Measurements from ENCODE around the gene PSMA6.
A peak's percentile ranks its signal among the peaks of the same experiment; 100 is the strongest.
"Not testable (repeated sequence)": the region's sequence is repeated elsewhere in the genome, so short reads cannot be mapped to it uniquely, and the experiment has no call there.

PSMA6 gene

DNA sequence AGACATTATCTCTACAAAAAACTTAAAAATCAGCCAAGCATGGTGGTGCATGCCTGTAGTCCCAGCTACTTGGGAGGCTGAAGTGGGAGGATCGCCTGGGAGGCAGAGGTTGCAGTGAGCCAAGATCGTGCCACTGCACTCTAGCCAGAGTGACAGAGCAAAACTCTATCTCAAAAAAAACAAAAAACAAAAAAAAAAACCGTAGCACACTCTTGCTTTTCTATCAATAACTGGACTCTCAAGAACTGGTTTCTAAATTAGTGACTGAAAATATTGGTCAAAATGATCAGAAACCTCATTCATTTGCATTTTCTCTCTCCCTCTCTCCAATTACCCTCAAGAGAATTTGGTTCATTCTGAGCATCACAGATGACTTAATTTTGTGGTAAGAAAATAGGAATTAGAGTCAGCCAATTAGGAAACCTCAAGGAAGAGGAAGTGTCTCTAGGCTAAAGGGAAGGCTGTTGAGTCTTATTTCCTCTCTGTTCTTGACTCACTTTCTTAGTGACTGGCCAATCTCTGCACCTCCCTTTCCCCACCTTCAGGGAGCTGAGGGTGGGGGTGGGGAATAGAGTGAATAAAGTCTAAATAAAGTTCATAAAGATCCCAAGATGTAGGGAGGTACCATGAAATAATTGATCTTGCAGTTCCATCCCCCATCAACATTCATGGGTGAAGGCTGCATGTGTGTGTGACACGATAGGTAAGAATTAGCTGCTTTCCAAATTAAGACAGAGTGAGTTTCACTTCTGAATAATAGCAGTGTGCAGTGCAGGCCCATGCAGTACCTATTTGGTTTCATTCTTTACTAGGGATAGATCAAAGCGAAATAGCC lies 6.8 kb upstream of the PSMA6 start:
- peak in 1 of 5 donors; percentile 58 for DNase-seq

DNA sequence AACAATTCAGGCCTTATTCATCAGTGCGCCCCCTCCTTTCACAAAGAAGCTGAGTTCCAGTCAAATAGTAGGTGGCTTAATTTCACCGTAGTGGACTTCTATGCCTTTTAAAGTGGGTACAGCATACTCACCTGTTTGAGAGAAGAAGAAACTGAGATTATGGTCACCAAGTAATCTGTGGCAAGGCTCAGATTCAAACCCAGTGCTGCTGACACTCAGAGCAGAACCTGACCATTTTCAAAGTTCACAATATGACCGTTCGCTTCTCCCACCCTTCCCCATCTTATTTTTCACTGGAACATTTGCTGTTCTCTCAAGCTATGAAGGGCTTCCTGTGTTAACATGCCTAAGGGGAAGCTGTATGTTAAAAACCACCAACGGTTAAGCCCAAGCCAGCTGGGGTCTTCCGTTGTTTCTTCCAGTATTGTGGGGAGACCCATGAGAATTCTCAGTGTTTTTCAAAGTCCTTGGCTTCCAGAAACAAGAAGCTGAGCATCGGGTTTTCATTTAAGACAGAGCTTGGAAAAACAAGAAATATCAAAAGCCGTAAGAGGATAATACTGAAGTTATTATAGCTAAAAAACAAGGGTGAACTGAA lies 6.1 kb upstream of the PSMA6 start:
- DNase-seq: no peak

DNA sequence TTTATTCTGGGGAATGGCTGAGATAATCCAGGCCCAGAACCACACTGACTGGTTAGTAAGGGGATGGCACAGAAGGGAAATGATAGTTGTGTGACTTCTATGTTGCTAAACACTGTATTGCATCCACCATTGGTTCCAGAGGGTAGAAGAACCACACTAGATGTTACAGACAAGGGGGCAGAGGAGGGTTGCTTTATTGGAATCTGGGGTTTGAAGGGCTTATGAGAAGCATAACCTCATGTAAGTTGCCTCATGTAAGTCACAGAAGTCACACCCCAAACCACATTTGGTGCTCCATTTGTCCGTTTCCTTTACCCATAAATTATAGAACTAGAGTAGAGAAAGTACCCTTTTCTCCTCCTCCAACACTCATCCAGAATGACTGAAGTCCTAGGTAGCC lies 5.5 kb upstream of the PSMA6 start:
- peak in 1 of 5 donors; percentile 68 for DNase-seq

DNA sequence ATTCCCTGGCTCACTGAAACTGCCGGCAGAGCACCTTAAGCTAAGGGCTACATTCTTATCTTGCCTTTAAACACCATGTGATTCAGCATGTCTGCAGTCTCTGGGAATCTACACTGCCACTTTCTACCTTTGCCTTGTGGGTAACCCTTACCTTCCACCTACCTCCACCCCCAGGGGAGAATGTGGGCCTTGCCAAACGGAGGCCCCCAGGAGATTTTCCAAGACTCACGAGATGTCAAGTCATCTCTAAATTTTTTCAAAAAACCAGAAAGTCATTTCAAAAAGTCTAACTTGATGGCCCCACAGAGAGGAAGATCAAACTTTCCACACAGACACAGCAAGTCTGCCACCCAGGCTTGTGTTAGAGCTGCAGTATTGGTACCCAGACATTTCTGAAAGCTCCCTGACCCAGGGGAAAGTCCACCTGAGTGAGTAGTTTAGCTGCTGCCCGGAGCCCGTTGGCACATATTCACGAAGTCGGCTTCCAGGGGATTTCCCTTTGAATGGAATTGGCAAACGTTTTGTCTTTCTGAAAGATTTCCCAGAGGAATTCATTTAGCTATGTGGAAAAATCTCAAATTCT lies 4.7 kb upstream of the PSMA6 start:
- peak in 1 of 5 donors; percentile 33 for DNase-seq

DNA sequence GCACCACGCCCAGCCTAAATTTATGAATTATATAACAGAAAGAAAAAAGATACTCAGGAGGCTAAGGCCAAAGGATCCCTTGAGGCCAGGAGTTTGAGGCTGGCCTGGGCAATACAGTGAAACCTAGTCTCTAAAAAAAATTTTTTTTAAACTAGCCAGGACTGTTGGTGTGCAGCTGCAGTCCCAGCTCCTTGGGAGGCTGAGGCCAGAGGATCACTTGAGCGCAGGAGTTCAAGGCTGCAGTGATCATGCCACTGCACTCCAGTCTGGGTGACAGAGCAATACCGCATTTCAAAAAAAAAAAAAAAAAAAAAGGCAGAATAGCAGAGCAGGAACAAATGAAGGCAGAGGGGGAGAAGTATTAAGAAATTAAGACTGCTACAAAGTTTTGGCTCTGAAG lies 2.6 kb upstream of the PSMA6 start:
- DNase-seq: no peak

DNA sequence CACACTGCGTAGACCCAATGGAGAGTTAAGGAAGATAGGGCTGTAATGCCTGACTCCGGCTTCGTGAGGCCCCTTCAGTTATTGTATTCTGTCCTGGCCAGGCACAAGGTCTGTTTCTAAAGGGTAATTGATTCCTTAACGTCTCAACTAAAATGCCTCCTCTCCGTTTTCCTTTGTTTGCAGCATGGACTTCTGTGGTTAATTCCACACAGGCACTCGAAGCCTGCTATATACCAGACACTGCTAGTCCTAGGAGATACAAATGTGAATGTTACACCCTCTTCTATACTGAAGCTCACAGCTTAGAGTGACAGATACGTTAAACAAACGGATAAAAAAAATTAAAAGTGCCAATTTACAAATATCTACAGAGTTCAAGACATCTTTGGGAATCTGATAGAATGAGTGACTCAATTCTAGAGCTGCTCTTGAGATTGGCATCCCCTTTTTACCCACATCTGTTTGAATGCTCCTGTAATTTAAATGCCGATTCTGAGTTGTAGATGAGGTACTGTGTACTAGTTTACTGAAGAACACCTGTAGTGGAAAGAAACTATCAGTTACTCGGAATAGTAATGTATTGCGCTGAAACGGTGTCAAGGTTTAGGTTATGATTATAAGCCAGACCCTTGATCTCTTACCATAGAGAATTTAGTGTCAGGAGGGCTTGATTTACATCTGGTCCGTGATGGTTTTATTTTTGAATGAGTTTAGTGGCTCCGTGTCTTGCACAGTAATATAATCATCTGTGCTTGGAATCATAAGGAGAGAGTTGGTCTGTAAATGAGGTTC lies 784 bp downstream of the PSMA6 start:
- peak in 1 of 5 donors; percentile 17 for DNase-seq

DNA sequence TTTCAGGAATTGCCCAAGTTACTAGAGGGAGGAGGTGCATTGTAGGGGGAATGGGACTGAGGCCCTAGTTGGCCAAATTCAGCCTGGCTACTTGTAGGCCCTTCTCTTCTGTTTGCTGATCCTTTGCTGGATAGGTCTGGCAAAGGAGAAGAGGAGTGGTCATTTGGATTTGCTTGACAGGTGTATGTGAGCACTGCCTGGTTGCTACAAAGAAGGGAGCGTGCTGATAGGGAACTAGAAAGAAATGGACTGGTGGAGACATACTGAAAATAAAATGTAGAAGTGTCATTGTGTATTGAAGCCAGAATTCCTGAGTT lies 3.6 kb downstream of the PSMA6 start:
- no peak for DNase-seq

- no peak for DNase-seq
Observed at GRCh38 chr14:35296545-35296944, 4.4 kb downstream of the PSMA6 start.

DNA sequence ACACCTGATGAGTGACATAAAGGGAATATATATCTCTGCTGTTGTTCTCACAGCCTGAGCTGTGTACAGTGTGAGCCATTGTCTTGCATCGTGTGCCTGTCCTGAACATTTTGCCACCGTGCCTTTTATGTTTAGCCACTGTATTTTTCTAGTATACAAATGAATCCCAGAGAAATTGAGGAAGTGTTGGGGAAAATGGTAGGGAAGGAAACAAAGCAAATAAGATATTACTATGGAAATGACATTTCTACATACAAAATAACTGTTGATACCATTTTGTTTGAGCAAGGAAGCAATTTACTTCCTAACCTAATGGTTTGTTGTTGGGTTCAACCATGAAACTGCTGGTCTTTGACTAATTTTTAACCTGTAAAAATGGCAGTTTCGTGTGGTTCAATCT lies 5.5 kb downstream of the PSMA6 start:
- DNase-seq: no peak

DNA sequence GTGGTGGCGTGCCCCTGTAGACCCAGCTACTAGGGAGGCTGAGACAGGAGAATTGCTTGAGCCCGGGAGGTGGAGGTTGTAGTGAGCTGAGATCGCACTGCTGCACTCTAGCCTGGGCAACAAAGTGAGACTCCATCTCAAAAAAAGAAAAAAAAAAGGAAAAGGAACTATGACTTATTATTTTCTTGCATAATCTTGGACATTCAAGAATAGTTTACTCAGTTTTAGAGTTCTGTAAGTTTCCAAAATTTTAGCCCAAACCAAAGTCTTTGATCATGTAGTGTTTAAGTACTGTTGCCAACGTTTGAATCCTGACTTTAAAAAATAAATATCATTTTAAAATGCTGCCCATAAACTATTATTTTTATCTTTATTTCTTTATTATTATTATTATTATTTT lies 6.2 kb downstream of the PSMA6 start:
- no peak for DNase-seq

DNA sequence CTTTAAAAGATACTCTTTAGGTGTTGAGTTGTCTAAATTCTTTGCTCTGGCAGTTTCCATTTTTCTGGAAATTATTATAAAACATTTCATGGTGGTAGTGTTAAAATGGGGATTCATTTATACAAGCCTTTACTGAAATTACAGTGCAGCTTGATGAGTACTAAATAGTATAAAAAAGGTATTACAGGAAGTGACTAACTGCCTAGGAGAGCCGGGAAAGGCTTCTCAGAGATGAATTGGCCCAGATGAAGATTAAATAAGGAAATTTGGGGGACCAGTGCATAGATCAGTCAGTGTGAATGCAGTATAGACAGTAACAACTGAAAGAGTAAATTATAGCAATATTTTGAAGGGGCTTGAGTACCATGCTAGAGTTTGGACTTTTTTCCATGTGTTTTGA lies 7.5 kb downstream of the PSMA6 start:
- no peak for DNase-seq

- DNase-seq: no peak
Observed at GRCh38 chr14:35300228-35300627, 8.0 kb downstream of the PSMA6 start.

DNA sequence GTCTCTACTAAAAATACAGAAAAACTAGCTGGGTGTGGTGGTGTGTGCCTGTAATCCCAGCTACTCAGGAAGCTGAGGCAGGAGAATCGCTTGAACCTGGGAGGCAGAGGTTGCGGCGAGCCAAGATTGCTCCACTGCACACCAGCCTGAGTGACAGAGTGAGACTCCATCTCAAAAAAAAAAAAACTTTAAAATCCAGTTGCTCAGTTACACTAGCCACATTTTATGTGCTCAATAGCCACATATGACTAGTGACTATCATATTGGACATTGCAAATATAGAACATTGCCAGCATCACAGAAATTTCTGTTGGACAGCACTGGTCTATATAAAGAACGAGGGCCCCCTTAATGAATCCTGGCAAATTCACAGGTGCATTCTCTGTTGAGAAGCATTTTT lies 9.2 kb downstream of the PSMA6 start:
- DNase-seq: not testable (repeated sequence)

- no peak for DNase-seq
Observed at GRCh38 chr14:35301735-35302528, 9.8 kb downstream of the PSMA6 start.

GRCh38 chr14:35303149-35303935 lies 11.2 kb downstream of the PSMA6 start:
- no peak for DNase-seq

GRCh38 chr14:35304812-35305462 lies 12.8 kb downstream of the PSMA6 start:
- DNase-seq: no peak

DNA sequence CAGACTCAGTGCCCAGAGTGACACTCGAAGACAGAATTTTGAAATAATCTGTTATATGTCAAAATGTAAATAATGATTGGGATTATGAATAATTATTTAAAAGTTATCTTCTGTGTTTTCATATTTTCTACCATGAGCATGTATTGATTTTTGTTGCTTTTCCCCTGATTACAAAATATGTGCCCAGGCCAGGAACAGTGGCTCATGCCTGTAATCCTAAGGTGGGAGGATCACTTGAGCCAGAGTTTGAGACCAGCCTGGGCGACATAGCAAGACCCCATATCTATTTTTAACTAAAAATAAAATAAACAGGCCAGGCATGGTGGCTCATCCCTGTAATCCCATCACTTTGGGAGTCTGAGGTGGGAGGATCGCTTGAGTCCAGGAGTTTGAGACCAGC lies 13.5 kb downstream of the PSMA6 start:
- DNase-seq: no peak

- no peak for DNase-seq
Observed at GRCh38 chr14:35306114-35306513, 13.9 kb downstream of the PSMA6 start.

- no peak for DNase-seq
Observed at GRCh38 chr14:35317820-35318219, 25.6 kb downstream of the PSMA6 start.

GRCh38 chr14:35319509-35319908 lies 27.3 kb downstream of the PSMA6 start:
- DNase-seq: no peak

DNA sequence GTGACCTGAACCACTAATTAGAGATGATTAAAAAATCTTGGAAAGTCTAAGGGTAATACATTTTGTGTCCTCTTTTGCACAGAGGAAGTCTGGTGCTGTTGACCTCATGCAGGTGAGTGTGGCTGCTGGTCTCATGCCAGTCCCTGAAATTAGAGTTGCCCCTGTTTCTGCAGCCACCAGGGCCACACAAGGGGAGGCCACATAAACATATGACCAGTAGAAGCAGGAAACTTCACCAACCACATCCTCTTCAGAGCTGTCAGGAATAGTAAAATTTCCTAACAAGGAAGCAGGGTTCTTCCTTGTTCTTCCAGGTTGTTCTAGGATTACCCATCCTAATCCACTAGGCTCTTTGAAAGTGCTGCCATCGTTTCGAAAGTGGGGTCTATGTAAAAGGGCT lies 28.3 kb downstream of the PSMA6 start:
- DNase-seq: no peak
